ENCODE data around the gene UNC45B. TPM values are rescaled to one million over a fixed set of nuclear protein-coding genes. Genes with fewer than 3 reads are reported as not detected.
A peak's percentile ranks its signal among the peaks of the same experiment; 100 is the strongest.

UNC45B gene
- total and polyA plus RNA-seq, 2 of the 13 experiments (the other 11 are each of a cell fraction or from before 2014, with no cell fraction given): 0.01 TPM; not detected in 1

DNA sequence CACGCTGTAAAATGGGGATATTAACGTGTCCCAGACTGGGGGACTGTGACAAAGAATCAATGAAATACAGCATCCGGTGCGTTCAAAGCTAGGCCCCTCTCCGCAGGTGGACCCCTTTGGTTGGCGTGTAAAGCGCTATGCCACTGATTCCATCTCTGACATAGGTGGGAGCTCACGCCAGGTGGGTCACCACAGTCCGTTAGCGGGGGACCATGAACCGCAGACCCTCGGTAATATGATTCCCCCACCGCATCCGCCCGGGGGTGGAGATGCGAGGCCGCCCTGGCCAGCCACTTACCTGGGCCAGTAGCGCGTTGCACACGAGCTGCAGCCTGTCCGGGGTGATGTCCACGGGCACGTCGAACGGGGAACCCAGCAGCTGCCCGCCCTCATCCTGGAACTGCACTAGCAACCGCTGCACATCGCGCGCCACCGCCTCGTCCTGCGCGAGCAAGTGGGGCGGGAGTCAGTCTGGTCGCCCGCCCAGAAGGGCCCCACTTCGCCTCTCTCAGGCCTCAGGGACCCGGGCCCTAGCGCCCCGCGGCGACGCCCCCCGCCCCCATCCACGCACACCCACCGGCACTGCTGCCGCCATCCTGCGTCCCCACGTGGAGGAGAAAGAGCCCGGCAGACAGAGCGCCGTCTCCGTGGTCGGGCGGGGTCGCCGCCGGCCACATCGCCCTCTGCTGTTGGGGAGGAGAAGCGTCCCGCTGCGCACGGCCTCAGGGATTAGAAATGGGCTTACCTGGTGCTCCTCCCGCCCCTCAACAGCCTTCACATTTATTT lies 5.7 kb upstream of the UNC45B start, which contains the start of gene NLE1 (continued):
- TF ChIP-seq, protein P1, sequence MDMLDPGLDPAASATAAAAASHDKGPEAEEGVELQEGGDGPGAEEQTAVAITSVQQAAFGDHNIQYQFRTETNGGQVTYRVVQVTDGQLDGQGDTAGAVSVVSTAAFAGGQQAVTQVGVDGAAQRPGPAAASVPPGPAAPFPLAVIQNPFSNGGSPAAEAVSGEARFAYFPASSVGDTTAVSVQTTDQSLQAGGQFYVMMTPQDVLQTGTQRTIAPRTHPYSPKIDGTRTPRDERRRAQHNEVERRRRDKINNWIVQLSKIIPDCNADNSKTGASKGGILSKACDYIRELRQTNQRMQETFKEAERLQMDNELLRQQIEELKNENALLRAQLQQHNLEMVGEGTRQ (IDR thresholded peaks at IDR 0.05; ENCODE audit: low read depth, low read length): no peak
- TF ChIP-seq, protein P1 (CRISPR knock-in tag; IDR thresholded peaks at IDR 0.05; ENCODE audit: borderline replicate concordance): peak; percentile 65
- TF ChIP-seq, protein P2, sequence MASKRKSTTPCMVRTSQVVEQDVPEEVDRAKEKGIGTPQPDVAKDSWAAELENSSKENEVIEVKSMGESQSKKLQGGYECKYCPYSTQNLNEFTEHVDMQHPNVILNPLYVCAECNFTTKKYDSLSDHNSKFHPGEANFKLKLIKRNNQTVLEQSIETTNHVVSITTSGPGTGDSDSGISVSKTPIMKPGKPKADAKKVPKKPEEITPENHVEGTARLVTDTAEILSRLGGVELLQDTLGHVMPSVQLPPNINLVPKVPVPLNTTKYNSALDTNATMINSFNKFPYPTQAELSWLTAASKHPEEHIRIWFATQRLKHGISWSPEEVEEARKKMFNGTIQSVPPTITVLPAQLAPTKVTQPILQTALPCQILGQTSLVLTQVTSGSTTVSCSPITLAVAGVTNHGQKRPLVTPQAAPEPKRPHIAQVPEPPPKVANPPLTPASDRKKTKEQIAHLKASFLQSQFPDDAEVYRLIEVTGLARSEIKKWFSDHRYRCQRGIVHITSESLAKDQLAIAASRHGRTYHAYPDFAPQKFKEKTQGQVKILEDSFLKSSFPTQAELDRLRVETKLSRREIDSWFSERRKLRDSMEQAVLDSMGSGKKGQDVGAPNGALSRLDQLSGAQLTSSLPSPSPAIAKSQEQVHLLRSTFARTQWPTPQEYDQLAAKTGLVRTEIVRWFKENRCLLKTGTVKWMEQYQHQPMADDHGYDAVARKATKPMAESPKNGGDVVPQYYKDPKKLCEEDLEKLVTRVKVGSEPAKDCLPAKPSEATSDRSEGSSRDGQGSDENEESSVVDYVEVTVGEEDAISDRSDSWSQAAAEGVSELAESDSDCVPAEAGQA (IDR thresholded peaks at IDR 0.05; ENCODE audit: low read depth): peak; percentile 71; the same call in 1 of the 2 replicates
- TF ChIP-seq, protein P2 (CRISPR knock-in tag; IDR thresholded peaks at IDR 0.05; ENCODE audit: borderline replicate concordance): no peak
- TF ChIP-seq ZNF747 (CRISPR knock-in tag; IDR thresholded peaks at IDR 0.05; ENCODE audit: borderline replicate concordance): peak; percentile 85; the same call in 1 of the 2 replicates
- 0 out of 2 replicates have a peak, but pooled peaks have one; percentile 51 for TF ChIP-seq TBP (CRISPR knock-in tag; IDR thresholded peaks at IDR 0.05)
- TF ChIP-seq RORA (CRISPR knock-in tag; IDR thresholded peaks at IDR 0.05): no peak
- TF ChIP-seq, protein P3, sequence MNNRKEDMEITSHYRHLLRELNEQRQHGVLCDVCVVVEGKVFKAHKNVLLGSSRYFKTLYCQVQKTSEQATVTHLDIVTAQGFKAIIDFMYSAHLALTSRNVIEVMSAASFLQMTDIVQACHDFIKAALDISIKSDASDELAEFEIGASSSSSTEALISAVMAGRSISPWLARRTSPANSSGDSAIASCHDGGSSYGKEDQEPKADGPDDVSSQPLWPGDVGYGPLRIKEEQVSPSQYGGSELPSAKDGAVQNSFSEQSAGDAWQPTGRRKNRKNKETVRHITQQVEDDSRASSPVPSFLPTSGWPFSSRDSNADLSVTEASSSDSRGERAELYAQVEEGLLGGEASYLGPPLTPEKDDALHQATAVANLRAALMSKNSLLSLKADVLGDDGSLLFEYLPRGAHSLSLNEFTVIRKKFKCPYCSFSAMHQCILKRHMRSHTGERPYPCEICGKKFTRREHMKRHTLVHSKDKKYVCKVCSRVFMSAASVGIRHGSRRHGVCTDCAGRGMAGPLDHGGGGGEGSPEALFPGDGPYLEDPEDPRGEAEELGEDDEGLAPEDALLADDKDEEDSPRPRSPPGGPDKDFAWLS (CRISPR knock-in tag; IDR thresholded peaks at IDR 0.05; ENCODE audit: borderline replicate concordance): peak; percentile 70; the same call in 1 of the 2 replicates
- TF ChIP-seq, protein P4, sequence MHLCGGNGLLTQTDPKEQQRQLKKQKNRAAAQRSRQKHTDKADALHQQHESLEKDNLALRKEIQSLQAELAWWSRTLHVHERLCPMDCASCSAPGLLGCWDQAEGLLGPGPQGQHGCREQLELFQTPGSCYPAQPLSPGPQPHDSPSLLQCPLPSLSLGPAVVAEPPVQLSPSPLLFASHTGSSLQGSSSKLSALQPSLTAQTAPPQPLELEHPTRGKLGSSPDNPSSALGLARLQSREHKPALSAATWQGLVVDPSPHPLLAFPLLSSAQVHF (CRISPR knock-in tag; IDR thresholded peaks at IDR 0.05): peak; percentile 88
- TF ChIP-seq ZNF160 (CRISPR knock-in tag; IDR thresholded peaks at IDR 0.05): peak; percentile 79; the same call in 1 of the 2 replicates
- no peak for TF ChIP-seq NR1H2 (CRISPR knock-in tag; IDR thresholded peaks at IDR 0.05; ENCODE audit: borderline replicate concordance, low read depth)
- 0 out of 2 replicates have a peak, but pooled peaks have one; percentile 32 for TF ChIP-seq ZNF30 (CRISPR knock-in tag; IDR thresholded peaks at IDR 0.05)
- TF ChIP-seq NAIF1 (CRISPR knock-in tag; IDR thresholded peaks at IDR 0.05; ENCODE audit: borderline replicate concordance): peak; percentile 43; the same call in 1 of the 2 replicates
- no peak for TF ChIP-seq MBNL3 (CRISPR knock-in tag; conservative IDR thresholded peaks at IDR 0.05)
- TF ChIP-seq GPN1 (CRISPR knock-in tag; IDR thresholded peaks at IDR 0.05; ENCODE audit: borderline replicate concordance): 0 out of 2 replicates have a peak, but pooled peaks have one; percentile 54
- TF ChIP-seq ZNF777 (CRISPR knock-in tag; IDR thresholded peaks at IDR 0.05): peak; percentile 88
- TF ChIP-seq ISL2 (CRISPR knock-in tag; IDR thresholded peaks at IDR 0.05): peak; percentile 23; the same call in 1 of the 2 replicates
- TF ChIP-seq ARID2 (CRISPR knock-in tag; IDR thresholded peaks at IDR 0.05; ENCODE audit: borderline replicate concordance): 0 out of 2 replicates have a peak, but pooled peaks have one; percentile 47
